Activated T-cell treated with anti-CD3 and anti-CD28 coated beads, Interleukin-2, amount 50 U/mL, for 4 hours (primary cell): Measurements from ENCODE around the gene TMTC4. TPM values are rescaled to one million over a fixed set of nuclear protein-coding genes. Genes with fewer than 3 reads are reported as not detected.
"Not testable (repeated sequence)": the region's sequence is repeated elsewhere in the genome, so short reads cannot be mapped to it uniquely, and the experiment has no call there.

ENCODE experiments used
- ATAC-seq, 2 donors: fragments of 200-7000 bp; cut with Tn5 transposase; one replicate each; pipeline ENCODE4 v1.10.0; 2021
- DNase-seq: peaks from one replicate; pipeline ENCODE4 v3.0.0-alpha.2; 2020
- H3K27me3 Mint-ChIP-seq: one replicate; pipeline ENCODE4 v1.8.0; 2021; ENCODE audit warnings: low read depth, mixed read lengths
- H3K36me3 Mint-ChIP-seq: one replicate; pipeline ENCODE4 v1.8.0; 2022; ENCODE audit warnings: mixed read lengths; ENCODE audit not compliant: insufficient read depth
- H3K4me1 Mint-ChIP-seq: one replicate; pipeline ENCODE4 v1.8.0; 2021; ENCODE audit warnings: low read depth, mixed read lengths
- H3K4me3 Mint-ChIP-seq: one replicate; pipeline ENCODE4 v1.8.0; 2021; ENCODE audit warnings: mild to moderate bottlenecking, moderate library complexity, mixed read lengths
- H3K9me3 Mint-ChIP-seq: one replicate; pipeline ENCODE4 v1.8.0; 2021; ENCODE audit warnings: mixed read lengths
- total RNA-seq, 3 donors: library from RNA; stranded (reverse); gene quantifications; one replicate each; pipeline ENCODE4 v1.2.1, GENCODE V29; 2021

The TMTC4 gene, protein sequence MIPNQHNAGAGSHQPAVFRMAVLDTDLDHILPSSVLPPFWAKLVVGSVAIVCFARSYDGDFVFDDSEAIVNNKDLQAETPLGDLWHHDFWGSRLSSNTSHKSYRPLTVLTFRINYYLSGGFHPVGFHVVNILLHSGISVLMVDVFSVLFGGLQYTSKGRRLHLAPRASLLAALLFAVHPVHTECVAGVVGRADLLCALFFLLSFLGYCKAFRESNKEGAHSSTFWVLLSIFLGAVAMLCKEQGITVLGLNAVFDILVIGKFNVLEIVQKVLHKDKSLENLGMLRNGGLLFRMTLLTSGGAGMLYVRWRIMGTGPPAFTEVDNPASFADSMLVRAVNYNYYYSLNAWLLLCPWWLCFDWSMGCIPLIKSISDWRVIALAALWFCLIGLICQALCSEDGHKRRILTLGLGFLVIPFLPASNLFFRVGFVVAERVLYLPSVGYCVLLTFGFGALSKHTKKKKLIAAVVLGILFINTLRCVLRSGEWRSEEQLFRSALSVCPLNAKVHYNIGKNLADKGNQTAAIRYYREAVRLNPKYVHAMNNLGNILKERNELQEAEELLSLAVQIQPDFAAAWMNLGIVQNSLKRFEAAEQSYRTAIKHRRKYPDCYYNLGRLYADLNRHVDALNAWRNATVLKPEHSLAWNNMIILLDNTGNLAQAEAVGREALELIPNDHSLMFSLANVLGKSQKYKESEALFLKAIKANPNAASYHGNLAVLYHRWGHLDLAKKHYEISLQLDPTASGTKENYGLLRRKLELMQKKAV
- 10 to 100 TPM in 2 of 3 donors, 1 to 10 TPM in 1; 8.6 to 13.8 (median 11.7) TPM for total RNA-seq

DNA sequence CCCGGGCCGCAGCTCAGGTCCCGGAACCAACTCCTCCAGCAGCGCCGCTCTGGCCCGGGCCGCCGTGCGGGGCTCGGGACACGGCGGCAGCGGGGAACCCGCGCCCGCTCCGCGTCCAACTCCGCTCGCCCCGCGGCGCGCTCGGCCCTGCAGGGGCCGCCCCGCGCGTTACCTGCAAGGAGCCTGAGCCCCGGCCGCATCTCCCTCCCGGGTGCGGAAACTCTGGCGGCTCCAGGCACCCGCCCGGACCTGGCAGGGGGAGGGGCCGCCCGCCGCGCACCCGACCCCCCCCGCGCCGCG lies at the start of gene TMTC4:
TSS of gene TMTC4 (minus strand) at position 224 of the 300 bp plus-strand sequence. CDS start 4,433 bp downstream, outside the sequence.
- Mint-ChIP-seq H3K27me3 (peaks cover 4% of the 10 kb centered on the region), H3K4me3 (peak within 1 kb of the TSS; percentile 89), H3K4me1 (peaks cover 27% of the 10 kb centered on the region), H3K9me3 (no peaks in the 10 kb centered on the region), H3K36me3 (peaks cover 3% of the 10 kb centered on the region)
- peak; percentile 45 to 53 for ATAC-seq
- no peak for DNase-seq

DNA sequence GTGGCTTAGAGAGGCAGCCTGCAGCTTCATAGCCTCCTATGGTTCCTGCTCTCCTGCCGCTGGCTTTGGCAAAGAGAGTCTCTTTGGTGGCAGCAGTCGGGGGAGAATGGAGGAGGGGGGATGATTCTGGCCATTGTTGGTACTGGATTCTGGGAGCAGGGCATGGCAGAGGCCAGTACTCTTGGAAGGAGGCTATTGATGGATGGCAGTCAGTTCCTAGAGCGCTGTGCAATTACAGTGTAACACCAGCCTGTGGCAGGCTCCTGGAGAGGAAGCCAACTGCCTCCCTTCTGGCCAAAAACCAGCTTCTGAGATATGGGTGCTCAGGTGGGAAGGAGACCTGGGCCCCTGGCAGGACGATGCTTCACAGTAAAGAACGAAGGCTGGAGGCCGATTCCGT lies 47.9 kb upstream of the TMTC4 start:
- no peak for ATAC-seq
- peaks cover 9% of the 10 kb centered on the region for H3K9me3 Mint-ChIP-seq

DNA sequence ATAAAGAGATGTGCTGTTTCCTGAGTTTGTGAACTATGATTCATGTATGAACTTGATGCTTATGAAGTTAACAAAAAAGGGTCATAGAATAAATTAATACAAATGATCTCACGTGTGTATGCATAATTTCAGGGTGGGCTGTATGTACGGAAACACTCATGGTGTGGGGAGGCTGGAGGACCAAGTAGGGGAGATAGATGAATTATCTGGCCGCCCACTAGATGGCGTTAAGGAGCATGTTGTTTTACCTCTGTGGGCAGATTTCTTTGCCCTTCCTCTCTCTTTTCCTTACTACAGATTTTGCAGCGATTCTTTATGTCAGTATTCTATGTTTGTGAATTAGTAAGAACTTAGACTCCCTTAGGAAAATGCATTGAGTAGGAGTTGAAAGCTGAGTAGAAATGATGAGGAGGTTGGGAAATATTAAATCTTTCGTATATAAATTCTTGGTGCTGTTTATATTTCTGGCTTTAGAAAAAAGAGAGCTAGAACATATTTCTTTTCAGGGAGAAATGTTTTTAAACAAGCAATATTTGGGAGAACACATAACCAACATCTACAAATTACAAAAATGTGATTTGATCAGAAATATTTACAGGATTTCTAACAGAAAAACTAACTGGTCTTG lies 47.4 kb upstream of the TMTC4 start:
- ATAC-seq, result peak in 1 of 2 donors; percentile 37
- Mint-ChIP-seq H3K4me3 (no peak overlapping the region), H3K4me1 (peaks cover 2% of the 10 kb centered on the region), H3K27me3 (peaks cover 9% of the 10 kb centered on the region), H3K9me3 (peaks cover 8% of the 10 kb centered on the region), H3K36me3 (no peaks in the 10 kb centered on the region)
- peak; percentile 44 for DNase-seq

More for the DNA sequence above, 47.9 kb upstream of the TMTC4 start:
- H3K4me1 Mint-ChIP-seq, result peaks cover 2% of the 10 kb centered on the region
- no peaks in the 10 kb centered on the region for H3K36me3 Mint-ChIP-seq
- no peak overlapping the region for H3K4me3 Mint-ChIP-seq
- peaks cover 9% of the 10 kb centered on the region for H3K27me3 Mint-ChIP-seq
- no peak for DNase-seq

DNA sequence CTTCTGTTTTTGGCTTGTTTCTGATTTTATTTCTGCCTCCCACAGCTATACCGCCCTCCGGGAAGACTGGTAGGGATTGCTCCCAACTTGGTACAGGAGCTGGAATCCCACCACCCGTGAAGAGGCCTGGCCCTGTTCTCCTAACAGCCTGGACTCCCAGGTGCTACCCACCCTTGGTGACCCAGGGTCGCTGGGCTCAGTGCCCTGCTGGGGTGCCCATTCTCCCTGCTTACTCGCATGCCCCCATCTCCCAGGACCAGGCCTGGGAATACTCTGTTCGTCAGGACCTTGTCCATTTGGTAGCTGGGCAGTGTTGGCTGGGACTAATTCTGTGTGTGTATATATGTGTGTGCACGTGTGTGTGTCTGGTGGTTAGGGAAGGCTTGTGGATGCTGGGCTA lies 41.0 kb upstream of the TMTC4 start:
- H3K9me3 Mint-ChIP-seq, result peaks cover 3% of the 10 kb centered on the region
- no peaks in the 10 kb centered on the region for H3K4me1 Mint-ChIP-seq
- DNase-seq (no peak), ATAC-seq (no peak)
- H3K27me3 Mint-ChIP-seq, result no peaks in the 10 kb centered on the region
- no peak overlapping the region for H3K4me3 Mint-ChIP-seq
- H3K36me3 Mint-ChIP-seq, result no peaks in the 10 kb centered on the region

DNA sequence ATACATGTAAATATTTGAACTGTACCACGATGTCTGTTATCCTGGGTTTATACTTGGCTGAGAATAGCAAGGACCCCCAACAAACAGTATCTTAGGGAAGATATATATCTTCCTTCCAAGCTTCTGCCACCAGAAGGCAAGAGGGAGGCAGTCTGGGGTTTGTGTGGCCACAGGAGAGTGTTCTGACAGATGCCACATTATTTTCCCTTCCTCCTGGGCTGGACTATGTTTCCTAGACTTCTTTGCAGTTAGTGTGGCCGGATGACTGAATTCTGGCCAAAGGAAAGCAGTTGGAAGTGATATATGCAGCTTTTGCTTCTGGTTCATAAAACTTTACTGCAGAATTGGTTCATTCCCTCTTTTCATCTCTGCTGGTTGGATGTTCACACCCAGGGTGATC lies 39.9 kb upstream of the TMTC4 start:
- DNase-seq (no peak), ATAC-seq (no peak)
- Mint-ChIP-seq H3K9me3 (no peaks in the 10 kb centered on the region), H3K4me3 (no peak overlapping the region), H3K36me3 (no peaks in the 10 kb centered on the region), H3K4me1 (no peaks in the 10 kb centered on the region), H3K27me3 (no peaks in the 10 kb centered on the region)

DNA sequence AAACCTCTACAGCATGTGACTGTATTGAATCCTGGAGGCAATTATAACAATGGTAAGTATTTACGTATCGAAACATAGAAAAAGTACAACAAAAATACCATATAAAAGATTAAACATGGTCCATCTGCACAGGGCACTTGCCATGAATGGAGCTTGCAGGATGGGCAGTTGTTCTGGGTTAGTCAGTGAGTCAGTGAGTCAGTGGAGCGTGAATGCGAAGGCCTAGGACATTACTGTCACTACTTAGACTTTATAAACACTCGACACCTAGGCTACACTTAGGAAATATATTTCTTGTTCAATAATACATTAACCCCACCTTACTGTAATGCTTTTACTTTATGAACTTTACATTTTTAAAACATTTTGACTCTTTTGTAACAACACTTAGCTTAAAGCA lies 35.6 kb upstream of the TMTC4 start:
- ATAC-seq, result no peak
- no peak overlapping the region for H3K4me3 Mint-ChIP-seq
- H3K9me3 Mint-ChIP-seq, result no peaks in the 10 kb centered on the region
- H3K27me3 Mint-ChIP-seq, result no peaks in the 10 kb centered on the region
- H3K4me1 Mint-ChIP-seq, result no peaks in the 10 kb centered on the region
- no peak for DNase-seq
- H3K36me3 Mint-ChIP-seq, result no peaks in the 10 kb centered on the region

DNA sequence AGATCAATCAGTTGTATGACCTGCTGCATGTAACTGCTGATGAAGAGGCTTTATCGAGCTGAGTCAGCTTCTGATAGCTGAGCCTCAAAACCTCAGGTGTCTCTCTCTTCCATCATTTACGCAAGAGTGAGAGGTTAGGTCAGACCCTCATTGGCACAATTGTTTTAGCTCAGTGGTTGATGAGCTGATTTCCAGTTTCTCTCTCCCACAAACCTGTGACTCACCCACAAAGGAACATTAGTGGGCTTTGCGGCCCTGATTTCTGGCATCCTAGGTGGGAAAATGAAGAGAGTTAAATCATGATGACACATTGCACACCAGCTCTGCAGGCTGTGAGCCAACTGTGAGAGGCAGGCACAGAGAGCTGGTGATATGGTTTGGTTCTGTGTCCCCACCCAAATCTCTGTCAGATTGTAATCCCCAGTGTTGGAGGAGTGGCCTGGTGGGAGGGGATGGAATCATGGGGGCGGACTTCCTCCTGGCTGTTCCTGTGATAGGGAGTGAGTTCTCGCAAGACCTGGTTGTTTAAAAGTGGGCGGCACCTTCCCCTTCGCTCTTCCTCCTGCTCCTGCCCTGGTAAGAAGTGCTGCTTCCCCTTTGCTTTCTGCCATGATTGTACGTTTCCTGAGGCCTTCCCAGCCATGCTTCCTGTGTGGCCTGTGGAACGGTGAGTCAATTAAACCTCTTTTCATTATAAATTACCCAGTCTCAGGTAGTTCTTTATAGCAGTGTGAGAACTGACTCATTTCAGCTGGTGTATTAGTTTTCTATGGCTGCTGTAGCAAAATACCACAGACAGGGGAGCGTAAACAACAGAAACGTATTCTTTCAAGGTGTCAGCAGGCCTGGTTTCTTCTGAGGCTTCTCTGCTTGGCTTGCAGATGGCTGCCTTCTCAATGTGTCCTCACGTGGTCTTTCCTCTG lies 33.5 kb upstream of the TMTC4 start:
- no peaks in the 10 kb centered on the region for H3K36me3 Mint-ChIP-seq
- H3K27me3 Mint-ChIP-seq, result no peaks in the 10 kb centered on the region
- H3K4me3 Mint-ChIP-seq, result no peak overlapping the region
- ATAC-seq, result peak; percentile 37 to 52
- DNase-seq, result no peak
- no peaks in the 10 kb centered on the region for H3K9me3 Mint-ChIP-seq
- H3K4me1 Mint-ChIP-seq, result no peaks in the 10 kb centered on the region

DNA sequence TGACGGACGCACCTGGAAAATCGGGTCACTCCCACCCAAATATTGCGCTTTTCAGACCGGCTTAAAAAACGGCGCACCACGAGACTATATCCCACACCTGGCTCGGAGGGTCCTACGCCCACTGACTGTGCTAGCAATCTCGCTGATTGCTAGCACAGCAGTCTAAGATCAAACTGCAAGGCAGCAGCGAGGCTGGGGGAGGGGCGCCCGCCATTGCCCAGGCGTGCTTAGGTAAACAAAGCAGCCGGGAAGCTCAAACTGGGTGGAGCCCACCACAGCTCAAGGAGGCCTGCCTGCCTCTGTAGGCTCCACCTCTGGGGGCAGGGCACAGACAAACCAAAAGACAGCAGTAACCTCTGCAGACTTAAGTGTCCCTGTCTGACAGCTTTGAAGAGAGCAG lies 23.7 kb upstream of the TMTC4 start:
- H3K36me3 Mint-ChIP-seq, result not testable (repeated sequence)

DNA sequence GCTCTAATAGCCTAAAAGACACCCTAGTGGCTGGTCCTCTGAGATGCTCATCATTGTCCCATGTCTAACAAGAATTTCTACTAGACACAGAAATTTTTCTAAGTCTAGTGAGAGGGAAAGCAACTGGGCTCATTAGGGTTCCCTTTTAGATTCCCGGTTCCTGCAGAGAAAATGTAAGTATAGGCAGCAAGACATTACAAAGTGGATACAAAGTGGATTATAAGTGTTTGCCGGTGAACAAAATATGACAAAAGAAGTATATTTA lies 20.8 kb upstream of the TMTC4 start:
- ATAC-seq (no peak), DNase-seq (no peak)
- H3K36me3 Mint-ChIP-seq, result peaks cover 2% of the 10 kb centered on the region
- no peaks in the 10 kb centered on the region for H3K4me1 Mint-ChIP-seq
- no peaks in the 10 kb centered on the region for H3K9me3 Mint-ChIP-seq
- H3K4me3 Mint-ChIP-seq, result no peak overlapping the region
- peaks cover 31% of the 10 kb centered on the region for H3K27me3 Mint-ChIP-seq

More for the DNA sequence above, 23.7 kb upstream of the TMTC4 start:
- H3K27me3 Mint-ChIP-seq, result peaks cover 21% of the 10 kb centered on the region
- not testable (repeated sequence) for H3K4me1 Mint-ChIP-seq, H3K9me3 Mint-ChIP-seq, ATAC-seq, DNase-seq, H3K4me3 Mint-ChIP-seq

DNA sequence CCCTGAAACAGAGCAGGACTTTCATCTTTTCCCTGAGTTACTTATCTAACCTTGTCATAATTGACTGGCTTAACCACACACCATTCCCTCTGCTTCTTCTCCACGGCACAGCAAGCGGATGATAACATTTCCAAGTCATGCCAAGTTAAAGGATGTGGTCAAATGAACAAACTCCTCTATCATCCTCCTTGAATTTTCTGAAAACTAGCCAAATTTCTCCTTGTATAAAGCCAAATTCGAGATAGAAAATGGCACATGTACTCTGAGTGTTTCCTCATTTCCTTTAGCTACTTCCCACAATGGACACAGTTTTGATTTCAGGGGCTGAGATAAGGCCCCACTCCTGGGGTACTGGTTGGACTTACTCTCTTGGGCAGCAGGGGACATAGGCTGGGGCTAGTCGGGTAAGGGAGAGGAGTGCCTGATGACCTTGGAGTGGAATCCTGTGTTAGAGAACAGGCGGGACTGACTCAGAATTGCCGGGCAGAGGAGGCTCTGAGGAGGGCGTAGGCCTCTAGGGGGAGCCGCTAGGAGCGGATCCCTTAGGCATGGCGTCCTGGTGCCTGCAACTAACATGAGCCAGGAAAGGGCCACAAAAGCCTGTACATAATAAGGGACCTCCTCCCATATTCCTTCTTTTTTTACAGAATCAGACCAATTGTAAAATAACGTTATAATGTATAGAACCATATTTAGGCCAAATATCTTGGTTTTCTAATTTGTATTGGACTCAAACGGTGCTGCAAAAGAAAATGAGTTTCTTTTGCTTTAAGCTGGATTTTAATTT lies 20.3 kb upstream of the TMTC4 start:
- H3K4me3 Mint-ChIP-seq, result no peak overlapping the region
- peaks cover 31% of the 10 kb centered on the region for H3K27me3 Mint-ChIP-seq
- H3K36me3 Mint-ChIP-seq, result peaks cover 2% of the 10 kb centered on the region
- no peaks in the 10 kb centered on the region for H3K4me1 Mint-ChIP-seq
- no peak for ATAC-seq
- peaks cover 2% of the 10 kb centered on the region for H3K9me3 Mint-ChIP-seq
- no peak for DNase-seq

DNA sequence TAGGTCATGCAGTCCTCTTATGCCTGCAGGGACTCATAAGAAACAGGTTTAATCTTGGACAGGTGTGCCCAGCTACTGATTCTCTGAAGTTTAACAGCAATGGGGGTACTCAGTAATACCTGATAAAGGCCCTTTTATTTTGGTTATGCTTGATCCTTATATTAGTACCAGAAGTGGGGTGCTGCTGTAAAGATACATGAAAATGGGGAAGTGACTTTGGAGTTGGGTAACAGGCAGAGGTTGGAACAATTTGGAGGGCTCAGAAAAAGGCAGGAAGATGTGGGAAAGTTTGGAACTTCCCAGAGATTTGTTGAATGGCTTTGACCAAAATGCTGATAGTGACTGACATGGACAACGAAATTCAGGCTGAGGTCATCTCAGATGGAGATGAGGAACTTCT lies 14.6 kb upstream of the TMTC4 start:
- H3K9me3 Mint-ChIP-seq, result peaks cover 17% of the 10 kb centered on the region
- peaks cover 16% of the 10 kb centered on the region for H3K27me3 Mint-ChIP-seq
- DNase-seq, result no peak

DNA sequence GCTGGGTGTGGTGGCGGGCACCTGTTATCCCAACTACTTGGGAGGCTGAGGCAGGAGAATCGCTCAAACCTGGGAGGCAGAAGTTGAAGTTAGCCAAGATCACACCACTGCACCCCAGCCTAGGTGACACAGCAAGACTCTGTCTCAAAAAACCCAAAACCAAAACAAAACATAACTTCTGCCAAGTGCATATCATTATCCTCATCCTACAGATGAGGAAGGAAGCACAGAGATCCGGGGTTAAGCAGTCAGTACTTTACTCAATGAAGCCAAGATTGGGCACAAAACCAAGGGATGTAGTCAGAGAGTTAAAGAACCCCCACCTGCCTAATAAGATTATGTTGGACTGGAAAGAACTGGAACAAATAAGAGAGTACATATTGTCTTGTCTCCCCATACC lies 5.5 kb upstream of the TMTC4 start:
- DNase-seq (no peak), ATAC-seq (no peak)
- H3K9me3 Mint-ChIP-seq, result no peaks in the 10 kb centered on the region
- no peak overlapping the region for H3K4me3 Mint-ChIP-seq
- H3K4me1 Mint-ChIP-seq, result peaks cover 11% of the 10 kb centered on the region
- peaks cover 14% of the 10 kb centered on the region for H3K27me3 Mint-ChIP-seq
- no peaks in the 10 kb centered on the region for H3K36me3 Mint-ChIP-seq

More for the DNA sequence above, 14.6 kb upstream of the TMTC4 start:
- Mint-ChIP-seq H3K36me3 (peaks cover 6% of the 10 kb centered on the region), H3K4me3 (no peak overlapping the region), H3K4me1 (no peaks in the 10 kb centered on the region)
- no peak for ATAC-seq

DNA sequence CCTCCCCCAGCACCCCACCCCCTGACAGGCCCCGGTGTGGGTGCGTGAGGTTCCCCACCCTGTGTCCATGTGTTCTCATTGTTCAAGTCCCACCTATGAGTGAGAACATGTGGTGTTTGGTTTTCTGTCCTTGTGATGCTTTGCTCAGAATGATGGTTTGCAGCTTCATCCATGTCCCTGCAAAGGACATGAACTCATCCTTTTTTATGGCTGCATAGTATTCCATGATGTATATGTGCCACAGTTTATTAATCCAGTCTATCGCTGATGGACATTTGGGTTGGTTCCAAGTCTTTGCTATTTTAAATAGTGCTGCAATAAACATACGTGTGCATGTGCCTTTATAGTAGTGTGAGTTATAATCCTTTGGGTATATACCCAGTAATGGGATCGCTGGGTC lies 2.5 kb upstream of the TMTC4 start:
- H3K27me3 Mint-ChIP-seq, DNase-seq, ATAC-seq, H3K4me3 Mint-ChIP-seq, H3K36me3 Mint-ChIP-seq, H3K9me3 Mint-ChIP-seq: not testable (repeated sequence)
- peaks cover 25% of the 10 kb centered on the region for H3K4me1 Mint-ChIP-seq
